WERI-Rb-1 (cell line): Measurements from ENCODE around the gene TDRKH.

Source experiments
- DNase-seq: peaks from one replicate; pipeline ENCODE4 v3.0.0-alpha.2; 2020
- H3K27ac ChIP-seq: fragments of 250-450 bp; sonication (Bioruptor Pico); 2 replicates; pipeline ENCODE4 v1.5.1; 2020; ENCODE audit warnings: mild to moderate bottlenecking, moderate library complexity
- H3K27me3 ChIP-seq: fragments of 250-450 bp; sonication (Bioruptor Pico); 2 replicates; pipeline ENCODE4 v1.5.1; 2021; ENCODE audit warnings: mild to moderate bottlenecking, low read depth, moderate library complexity; ENCODE audit not compliant: insufficient read depth, severe bottlenecking
- H3K36me3 ChIP-seq: fragments of 250-450 bp; sonication (Bioruptor Pico); 2 replicates; pipeline ENCODE4 v1.5.1; 2020; ENCODE audit warnings: mild to moderate bottlenecking, moderate library complexity
- H3K4me3 ChIP-seq: 2 replicates; pipeline ENCODE4 v1.5.1; 2011; ENCODE audit warnings: low read depth, mild to moderate bottlenecking, control low read depth, low read length
- H3K9me3 ChIP-seq: fragments of 250-450 bp; sonication (Bioruptor Pico); 2 replicates; pipeline ENCODE4 v1.5.1; 2021; ENCODE audit warnings: mild to moderate bottlenecking, moderate library complexity; ENCODE audit not compliant: severe bottlenecking
- TF ChIP-seq, protein P1 (sequence below): IDR thresholded peaks from 2 replicates; pipeline ENCODE4 v1.5.1; 2011; ENCODE audit warnings: low read depth, mild to moderate bottlenecking, control low read depth, inconsistent platforms, low read length

The TDRKH gene

GRCh38 chr1:151806170-151806569, 15.9 kb upstream of the TDRKH start:
- H3K27ac ChIP-seq, result no peak overlapping the region
- no peak for DNase-seq
- TF ChIP-seq, protein P1, sequence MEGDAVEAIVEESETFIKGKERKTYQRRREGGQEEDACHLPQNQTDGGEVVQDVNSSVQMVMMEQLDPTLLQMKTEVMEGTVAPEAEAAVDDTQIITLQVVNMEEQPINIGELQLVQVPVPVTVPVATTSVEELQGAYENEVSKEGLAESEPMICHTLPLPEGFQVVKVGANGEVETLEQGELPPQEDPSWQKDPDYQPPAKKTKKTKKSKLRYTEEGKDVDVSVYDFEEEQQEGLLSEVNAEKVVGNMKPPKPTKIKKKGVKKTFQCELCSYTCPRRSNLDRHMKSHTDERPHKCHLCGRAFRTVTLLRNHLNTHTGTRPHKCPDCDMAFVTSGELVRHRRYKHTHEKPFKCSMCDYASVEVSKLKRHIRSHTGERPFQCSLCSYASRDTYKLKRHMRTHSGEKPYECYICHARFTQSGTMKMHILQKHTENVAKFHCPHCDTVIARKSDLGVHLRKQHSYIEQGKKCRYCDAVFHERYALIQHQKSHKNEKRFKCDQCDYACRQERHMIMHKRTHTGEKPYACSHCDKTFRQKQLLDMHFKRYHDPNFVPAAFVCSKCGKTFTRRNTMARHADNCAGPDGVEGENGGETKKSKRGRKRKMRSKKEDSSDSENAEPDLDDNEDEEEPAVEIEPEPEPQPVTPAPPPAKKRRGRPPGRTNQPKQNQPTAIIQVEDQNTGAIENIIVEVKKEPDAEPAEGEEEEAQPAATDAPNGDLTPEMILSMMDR, result no peak
- no peak overlapping the region for H3K4me3 ChIP-seq
- peaks cover 4% of the 10 kb centered on the region for H3K9me3 ChIP-seq
- H3K36me3 ChIP-seq, result no peaks in the 10 kb centered on the region
- no peaks in the 10 kb centered on the region for H3K27me3 ChIP-seq

- no peak within 1 kb of the TSS for H3K4me3 ChIP-seq
- peaks cover 4% of the 10 kb centered on the region for H3K9me3 ChIP-seq
- TF ChIP-seq, protein P1, result no peak
- no peak within 1 kb of the TSS for H3K27ac ChIP-seq
- H3K27me3 ChIP-seq, result no peaks in the 10 kb centered on the region
- no peak for DNase-seq
- H3K36me3 ChIP-seq, result no peaks in the 10 kb centered on the region
Observed at GRCh38 chr1:151805066-151805820, 14.9 kb upstream of the TDRKH start, which contains the start of gene LINGO4. LINGO4 (minus strand) TSS chr1:151805419; CDS start chr1:151802704, 2,715 bp downstream.

GRCh38 chr1:151803915-151804314, 13.6 kb upstream of the TDRKH start:
- Histone ChIP-seq H3K9me3 (peaks cover 3% of the 10 kb centered on the region), H3K27ac (no peak overlapping the region), H3K27me3 (no peaks in the 10 kb centered on the region), H3K4me3 (no peak overlapping the region), H3K36me3 (no peaks in the 10 kb centered on the region)
- DNase-seq, result peak; percentile 5
- TF ChIP-seq, protein P1, result no peak

DNA sequence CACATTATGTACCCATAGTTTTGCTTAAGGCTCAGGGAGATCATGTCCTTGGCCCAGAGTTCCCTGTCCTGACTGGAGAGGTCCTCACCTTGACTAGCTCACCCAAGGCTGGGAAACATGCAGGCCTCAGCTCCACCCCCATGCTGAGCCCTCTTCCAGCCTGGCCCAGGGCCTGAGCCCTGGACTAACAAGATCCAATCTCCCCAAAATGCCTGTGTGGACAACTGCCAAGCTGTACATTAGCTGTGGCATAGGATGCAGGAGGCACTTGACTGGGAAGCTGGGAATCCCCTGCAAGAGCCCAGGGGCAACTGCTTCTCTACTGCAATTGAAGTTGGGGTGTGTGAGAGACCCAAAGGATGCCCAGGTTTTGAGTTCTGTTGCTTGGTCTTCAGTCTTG, 12.9 kb upstream of the TDRKH start:
- H3K27me3 ChIP-seq, result no peaks in the 10 kb centered on the region
- no peaks in the 10 kb centered on the region for H3K9me3 ChIP-seq
- H3K4me3 ChIP-seq, result no peak overlapping the region
- H3K36me3 ChIP-seq, result no peaks in the 10 kb centered on the region
- TF ChIP-seq, protein P1, result no peak
- H3K27ac ChIP-seq, result no peak overlapping the region
- no peak for DNase-seq

- TF ChIP-seq, protein P1, result no peak
- Histone ChIP-seq H3K27me3 (no peaks in the 10 kb centered on the region), H3K27ac (no peak overlapping the region), H3K9me3 (no peaks in the 10 kb centered on the region), H3K4me3 (no peak overlapping the region), H3K36me3 (no peaks in the 10 kb centered on the region)
- no peak for DNase-seq
Observed at GRCh38 chr1:151802372-151802771, 12.1 kb upstream of the TDRKH start.

- no peaks in the 10 kb centered on the region for H3K27me3 ChIP-seq
- TF ChIP-seq, protein P1, result no peak
- no peak overlapping the region for H3K27ac ChIP-seq
- peak; percentile 14 for DNase-seq
- no peaks in the 10 kb centered on the region for H3K9me3 ChIP-seq
- no peak overlapping the region for H3K4me3 ChIP-seq
- H3K36me3 ChIP-seq, result no peaks in the 10 kb centered on the region
Observed at GRCh38 chr1:151801846-151802245, 11.5 kb upstream of the TDRKH start.
